Measurements from ENCODE around the gene SZT2.

DNA sequence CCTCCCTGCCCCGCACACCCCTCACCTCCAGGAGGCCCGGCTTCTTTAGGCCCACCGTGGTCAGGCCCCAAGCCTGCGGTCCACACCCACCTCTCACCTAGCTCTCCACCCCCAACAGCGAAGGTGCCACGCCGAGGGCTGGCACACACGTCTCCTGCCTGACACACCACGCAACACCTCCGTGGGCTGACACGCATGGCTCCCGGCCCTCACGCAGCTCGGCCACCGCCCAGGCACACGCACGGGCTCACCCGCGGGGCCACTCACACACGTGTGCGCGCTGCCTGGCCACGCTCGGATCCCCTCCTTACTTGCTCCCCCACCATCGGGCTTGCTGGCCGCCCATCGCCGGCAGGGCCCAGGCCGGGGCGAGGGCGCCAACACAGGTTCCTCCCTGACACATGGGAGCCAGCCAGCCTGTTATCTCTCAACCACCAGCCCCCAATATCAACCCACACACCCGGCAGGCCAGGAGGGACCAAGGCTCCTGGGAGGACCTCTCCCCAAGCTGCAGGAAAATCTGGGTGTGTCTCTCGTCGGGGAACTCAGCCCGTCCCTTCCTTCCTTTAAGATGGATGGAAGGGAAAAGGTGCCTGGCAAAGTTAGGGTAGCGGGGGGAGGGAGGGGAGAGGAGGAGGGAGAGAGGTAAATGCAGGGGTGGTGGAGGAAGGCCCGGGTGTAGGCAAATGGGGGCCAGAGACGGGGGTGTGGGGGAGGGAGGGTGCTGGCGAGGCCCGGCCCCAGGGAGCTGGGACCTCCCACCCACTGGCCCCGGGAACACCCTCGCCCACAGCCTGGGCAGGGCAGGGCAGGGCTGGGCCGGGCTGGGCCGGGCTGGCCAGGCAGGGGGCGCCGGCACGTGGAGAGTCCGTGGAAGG, 22.4 kb upstream of the SZT2 start:
- TF ChIP-seq CTCF (conservative IDR thresholded peaks at IDR 0.05; ENCODE audit: low read depth, low read length) (no peak), EZH2 (IDR thresholded peaks at IDR 0.05; ENCODE audit: low read length, unreplicated experiment) (no peak), EZH2phosphoT487 (IDR thresholded peaks at IDR 0.05; ENCODE audit: borderline replicate concordance, low read length) (no peak)

Measured in PC-3 (cell line).